Activated CD4-positive, alpha-beta memory T cell treated with anti-CD3 and anti-CD28 coated beads for 36 hours (primary cell): ENCODE data around the gene S100A16. TPM values are rescaled to one million over a fixed set of nuclear protein-coding genes. Genes with fewer than 3 reads are reported as not detected.
A peak's percentile ranks its signal among the peaks of the same experiment; 100 is the strongest.
"Not testable (repeated sequence)": the region's sequence is repeated elsewhere in the genome, so short reads cannot be mapped to it uniquely, and the experiment has no call there.

ENCODE experiments used
- CTCF ChIA-PET: fragments of 350-600 bp; sonication (Branson Sonifier 250); formaldehyde crosslinking; loops from one replicate; lab custom pipeline; 2021; ENCODE audit warnings: antibody characterized with exemption, inconsistent platforms; lab: Charles Lee
- POLR2A ChIA-PET: fragments of 350-600 bp; sonication (Branson Sonifier 250); formaldehyde crosslinking; loops from one replicate; lab custom pipeline; 2021; ENCODE audit warnings: antibody characterized with exemption; lab: Charles Lee
- DNase-seq: peaks from one replicate; pipeline ENCODE4 v3.0.0-alpha.2; 2020
- H3K27ac Mint-ChIP-seq: one replicate; pipeline ENCODE4 v1.8.0; 2021; ENCODE audit warnings: mixed read lengths
- H3K27me3 Mint-ChIP-seq: one replicate; pipeline ENCODE4 v1.8.0; 2021; ENCODE audit warnings: mixed read lengths
- H3K36me3 Mint-ChIP-seq: one replicate; pipeline ENCODE4 v1.8.0; 2021; ENCODE audit warnings: mixed read lengths
- H3K4me1 Mint-ChIP-seq: one replicate; pipeline ENCODE4 v1.8.0; 2021; ENCODE audit warnings: low read depth, mixed read lengths
- H3K4me3 Mint-ChIP-seq: one replicate; pipeline ENCODE4 v1.8.0; 2021; ENCODE audit warnings: mild to moderate bottlenecking, mixed read lengths
- H3K9me3 Mint-ChIP-seq: one replicate; pipeline ENCODE4 v1.8.0; 2021; ENCODE audit warnings: mixed read lengths
- intact Hi-C: fragments of 100-400 bp; cut with micrococcal nuclease; formaldehyde crosslinking; loops from one replicate; pipeline ENCODE4 v1.15.1; 2023
- total RNA-seq, 2 experiments: library from RNA; stranded (reverse); gene quantifications; one replicate each; pipeline ENCODE4 v1.2.3, GENCODE V29; 2021

The S100A16 gene
- total RNA-seq, 2 experiments from 2014 or later, result not detected

DNA sequence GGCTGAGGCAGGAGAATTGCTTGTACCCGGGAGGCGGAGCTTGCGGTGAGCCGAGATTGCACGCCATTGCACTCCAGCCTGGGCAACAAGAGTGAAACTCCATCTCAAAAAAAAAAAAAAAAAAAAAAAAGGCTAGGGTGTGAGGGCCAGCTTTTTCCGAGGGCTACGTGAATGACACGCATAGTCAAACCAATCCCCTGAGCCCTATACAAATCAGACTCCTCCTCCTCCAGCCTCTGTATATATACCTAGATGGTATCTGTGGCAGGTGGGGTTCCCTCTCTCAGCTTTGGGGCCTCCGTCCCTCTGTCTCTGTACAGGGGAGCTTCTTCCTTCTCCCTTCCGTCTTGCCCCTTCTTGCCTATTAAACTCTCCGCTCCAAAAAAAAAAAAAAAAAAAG lies 6.7 kb downstream of the S100A16 start:
- Mint-ChIP-seq H3K9me3 (no peaks in the 10 kb centered on the region), H3K4me1 (no peaks in the 10 kb centered on the region), H3K27me3 (no peaks in the 10 kb centered on the region), H3K36me3 (no peaks in the 10 kb centered on the region), H3K4me3 (no peak overlapping the region), H3K27ac (no peak overlapping the region)
- no peak for DNase-seq
- CTCF ChIA-PET, result no interaction called here
- POLR2A ChIA-PET, result no interaction called here
- intact Hi-C loops, result no loop called here

DNA sequence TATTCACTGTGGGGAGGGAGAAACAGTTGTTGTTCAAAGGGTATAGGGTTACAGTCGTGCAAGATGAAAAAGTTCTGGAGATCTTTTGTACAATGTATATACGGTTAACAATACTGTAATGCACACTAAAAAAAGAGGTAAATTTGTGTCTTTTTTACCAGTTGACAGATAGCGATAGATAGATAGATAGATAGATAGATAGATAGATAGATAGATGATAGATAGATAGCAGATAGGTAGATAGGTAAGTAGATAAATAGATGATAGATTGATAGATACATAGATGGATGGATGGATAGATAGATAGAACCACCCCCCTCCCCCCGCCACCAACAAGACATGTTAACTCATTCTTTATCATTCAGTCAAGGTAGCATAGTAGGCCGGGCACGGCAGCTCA lies 10.2 kb downstream of the S100A16 start:
- Mint-ChIP-seq H3K27me3 (no peaks in the 10 kb centered on the region), H3K4me1 (peaks cover 9% of the 10 kb centered on the region), H3K27ac (no peak overlapping the region), H3K36me3 (no peaks in the 10 kb centered on the region), H3K9me3 (no peaks in the 10 kb centered on the region), H3K4me3 (no peak overlapping the region)
- CTCF ChIA-PET, result interaction anchor here (0.8 to 1.3 kb wide), 2 partner anchors 30 to 70 kb away, joined by 3 read pairs; no protein-coding TSS in a partner anchor
- no peak for DNase-seq
- POLR2A ChIA-PET, result no interaction called here
- intact Hi-C loops, result no loop called here

DNA sequence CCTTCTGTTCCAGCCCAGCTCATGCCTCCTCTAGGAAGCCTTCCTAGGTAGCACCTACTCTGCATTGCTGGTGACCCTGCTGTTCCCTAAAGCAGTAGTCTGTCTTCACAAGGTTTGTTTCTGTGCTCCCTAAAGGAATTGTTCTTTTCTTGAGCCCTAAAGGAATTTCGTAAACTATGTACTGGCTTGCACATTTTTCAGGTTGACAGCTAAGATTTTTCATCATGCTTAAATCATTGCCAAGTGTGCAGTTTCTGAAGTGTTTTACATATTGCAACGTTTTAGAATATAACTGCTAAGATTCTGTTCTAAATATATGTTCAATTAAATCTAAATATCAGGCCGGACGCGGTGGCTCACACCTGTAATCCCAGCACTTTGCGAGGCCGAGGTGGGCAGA lies 13.1 kb downstream of the S100A16 start:
- Mint-ChIP-seq H3K4me1 (peaks cover 17% of the 10 kb centered on the region), H3K27me3 (no peaks in the 10 kb centered on the region), H3K36me3 (no peaks in the 10 kb centered on the region), H3K27ac (no peak overlapping the region), H3K9me3 (no peaks in the 10 kb centered on the region), H3K4me3 (no peak overlapping the region)
- intact Hi-C loops, result no loop called here
- ChIA-PET POLR2A (no interaction called here), CTCF (interaction anchor here (0.7 to 1.6 kb wide), 2 partner anchors 23 to 67 kb away, joined by 3 to 5 read pairs; no protein-coding TSS in a partner anchor)
- no peak for DNase-seq

DNA sequence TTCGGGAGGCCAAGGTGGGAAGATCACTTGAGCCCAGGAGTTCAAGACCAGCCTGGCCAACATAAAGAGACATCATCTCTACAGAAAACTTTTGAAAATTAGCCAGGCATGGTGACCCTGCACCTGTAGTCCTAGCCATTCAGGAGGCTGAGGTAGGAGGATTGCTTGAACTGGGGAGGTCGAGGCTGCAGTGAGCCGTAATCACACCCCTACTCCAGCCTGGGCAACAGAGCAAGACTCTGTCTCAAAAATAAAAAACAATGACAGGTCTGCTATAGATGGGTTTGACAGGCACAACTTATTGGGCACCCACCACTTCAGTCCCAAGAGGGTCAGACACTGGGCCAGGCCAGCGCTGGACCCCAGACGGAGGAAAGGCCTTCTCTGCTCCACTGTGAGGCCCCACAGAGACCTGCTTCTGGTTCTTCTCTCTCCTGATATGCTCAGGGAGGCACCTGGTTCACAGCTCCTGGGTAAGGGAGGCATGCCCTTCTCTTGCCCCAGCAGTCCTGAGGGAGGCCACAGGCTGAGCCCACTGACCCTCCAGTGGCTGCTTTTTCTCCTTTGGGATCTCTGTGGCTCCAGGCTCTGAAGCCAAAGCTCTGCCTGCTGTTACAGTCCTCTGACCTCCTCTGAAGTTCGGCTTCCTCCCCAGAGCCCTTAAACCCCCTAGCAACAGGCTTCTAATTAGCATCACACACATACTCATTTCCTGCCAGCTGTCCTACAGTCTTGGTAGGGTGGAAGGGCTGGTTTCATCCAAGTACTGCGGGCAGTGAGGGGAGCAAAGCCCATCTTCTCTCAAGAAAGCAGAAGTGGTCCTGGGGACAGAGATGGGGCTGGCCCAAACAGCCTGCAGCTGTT lies 14.4 kb downstream of the S100A16 start:
- POLR2A ChIA-PET, result no interaction called here
- Mint-ChIP-seq H3K4me3 (no peak overlapping the region), H3K27ac (no peak overlapping the region), H3K27me3 (no peaks in the 10 kb centered on the region), H3K9me3 (no peaks in the 10 kb centered on the region), H3K4me1 (peaks cover 17% of the 10 kb centered on the region), H3K36me3 (no peaks in the 10 kb centered on the region)
- intact Hi-C loops, result no loop called here
- peak; percentile 26 for DNase-seq
- CTCF ChIA-PET, result interaction anchor here (0.6 to 1.7 kb wide), 3 partner anchors 66 to 397 kb away, joined by 3 to 5 read pairs (median 4); no protein-coding TSS in a partner anchor

DNA sequence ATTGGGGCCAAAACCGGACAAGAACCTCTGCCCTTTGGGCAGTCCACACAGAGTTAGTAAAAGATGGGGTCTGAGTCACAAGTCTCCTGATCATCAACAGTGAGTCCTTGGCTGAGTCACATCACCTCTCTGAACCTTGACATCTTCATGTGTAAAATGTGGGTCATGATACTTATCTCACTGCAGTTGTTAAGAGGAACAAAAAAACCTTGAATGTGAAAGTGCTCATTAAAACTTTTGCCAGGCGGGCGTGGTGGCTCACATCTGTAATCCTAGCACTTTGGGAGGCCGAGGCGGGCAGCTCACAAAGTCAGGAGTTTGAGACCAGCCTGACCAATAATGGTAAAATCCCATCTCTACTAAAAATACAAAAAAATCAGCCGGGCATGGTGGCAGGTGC lies 15.7 kb downstream of the S100A16 start:
- Mint-ChIP-seq H3K4me3 (no peak overlapping the region), H3K36me3 (no peaks in the 10 kb centered on the region), H3K4me1 (peaks cover 17% of the 10 kb centered on the region), H3K27ac (peak overlapping the region; percentile 69), H3K27me3 (no peaks in the 10 kb centered on the region), H3K9me3 (no peaks in the 10 kb centered on the region)
- DNase-seq, result peak; percentile 51
- CTCF ChIA-PET, result interaction anchor here (1.2 kb wide), 1 partner anchor 87 kb away, joined by 5 read pairs; no protein-coding TSS in a partner anchor
- intact Hi-C loops, result loop anchor here (1.0 kb wide), 1 partner anchor 25 kb away; no protein-coding TSS in a partner anchor
- POLR2A ChIA-PET, result no interaction called here

DNA sequence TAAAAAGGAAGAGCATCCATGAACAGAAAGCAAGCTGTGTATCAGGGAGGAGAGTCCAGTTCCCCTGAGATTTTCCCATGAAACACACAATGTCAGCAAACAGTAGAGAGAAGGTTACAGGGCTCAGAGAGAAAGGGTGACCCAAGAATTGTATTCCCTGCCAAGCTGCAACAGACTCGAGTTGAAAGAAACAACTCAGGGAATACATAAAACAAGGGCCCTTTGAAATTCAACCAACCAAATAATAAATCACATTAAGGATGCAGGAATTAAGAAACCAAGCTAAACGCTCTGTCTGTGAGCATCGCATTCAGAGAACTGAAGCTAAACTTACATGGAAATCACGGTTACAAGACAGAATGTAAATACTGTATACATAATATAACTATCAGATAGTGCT lies 20.2 kb downstream of the S100A16 start:
- ChIA-PET POLR2A (no interaction called here), CTCF (interaction anchor here (1.5 to 1.7 kb wide), 3 partner anchors 20 to 82 kb away, joined by 3 to 4 read pairs (median 4); no protein-coding TSS in a partner anchor)
- intact Hi-C loops, result no loop called here
- Mint-ChIP-seq H3K4me3 (no peak overlapping the region), H3K27me3 (no peaks in the 10 kb centered on the region), H3K9me3 (no peaks in the 10 kb centered on the region), H3K36me3 (no peaks in the 10 kb centered on the region), H3K27ac (no peak overlapping the region), H3K4me1 (peaks cover 9% of the 10 kb centered on the region)
- DNase-seq, result no peak

DNA sequence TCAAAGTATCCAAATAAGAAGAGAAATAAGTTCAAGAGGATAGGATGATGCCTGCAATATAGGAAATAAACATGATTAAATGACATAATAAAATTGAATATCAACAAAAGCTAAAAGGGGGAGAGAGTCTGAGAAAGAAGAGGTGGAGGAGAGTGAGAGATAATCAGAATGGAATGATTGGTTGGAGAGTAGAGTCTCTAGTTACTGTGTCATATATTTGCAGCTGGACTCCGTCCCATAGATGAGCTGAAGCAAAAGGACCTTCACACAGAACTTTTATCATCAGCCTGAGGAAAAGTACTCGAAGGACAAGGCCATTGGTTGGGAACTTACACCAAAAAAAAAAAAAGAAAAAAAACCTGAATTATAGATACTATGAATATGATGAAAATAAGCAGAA lies 24.5 kb downstream of the S100A16 start:
- no peak for DNase-seq
- Mint-ChIP-seq H3K9me3 (no peaks in the 10 kb centered on the region), H3K27ac (no peak overlapping the region), H3K36me3 (no peaks in the 10 kb centered on the region), H3K27me3 (peaks cover 5% of the 10 kb centered on the region), H3K4me1 (no peaks in the 10 kb centered on the region), H3K4me3 (no peak overlapping the region)
- intact Hi-C loops, result no loop called here
- CTCF ChIA-PET, result no interaction called here
- POLR2A ChIA-PET, result interaction anchor here (0.6 kb wide), 1 partner anchor 35 kb away, joined by 4 read pairs; no protein-coding TSS in a partner anchor

DNA sequence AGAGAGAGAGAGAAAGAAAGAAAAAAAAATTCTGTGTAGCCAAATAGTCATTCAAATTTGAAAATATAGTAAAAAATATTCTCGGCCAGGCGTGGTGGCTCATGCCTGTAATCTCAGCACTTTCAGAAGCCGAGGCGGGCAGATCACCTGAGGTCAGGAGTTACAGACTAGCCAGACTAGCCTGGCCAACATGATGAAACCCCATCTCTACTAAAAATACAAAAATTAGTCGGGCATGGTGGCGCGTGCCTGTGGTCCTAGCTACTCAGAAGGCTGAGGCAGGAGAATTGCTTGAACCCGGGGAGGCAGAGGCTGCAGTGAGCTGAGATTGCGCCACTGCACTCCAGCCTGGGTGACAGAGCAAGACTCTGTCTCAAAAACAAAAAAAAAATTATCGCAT lies 24.9 kb downstream of the S100A16 start:
- intact Hi-C loops, POLR2A ChIA-PET, CTCF ChIA-PET: not testable (repeated sequence)

DNA sequence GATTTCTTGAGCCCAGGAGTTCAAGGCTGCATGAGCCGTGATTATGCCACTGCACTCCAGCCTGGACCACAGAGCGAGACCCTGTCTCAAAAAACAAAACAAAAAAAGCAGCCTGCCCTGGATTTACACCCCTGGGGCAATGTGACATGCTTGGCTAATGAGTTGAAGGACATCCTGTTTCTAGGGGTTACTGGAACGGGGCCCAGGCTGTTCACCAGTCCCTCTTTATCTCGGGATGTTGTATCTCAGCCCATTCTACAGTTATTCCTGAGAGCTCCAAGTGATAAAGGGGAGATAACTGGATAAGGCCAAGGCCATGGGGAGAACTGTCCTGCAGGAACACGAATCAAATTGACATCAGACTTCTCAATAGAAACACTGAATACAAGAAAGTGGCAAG lies 25.6 kb downstream of the S100A16 start:
- no peaks in the 10 kb centered on the region for H3K4me1 Mint-ChIP-seq
- no peaks in the 10 kb centered on the region for H3K36me3 Mint-ChIP-seq
- no peak overlapping the region for H3K27ac Mint-ChIP-seq
- intact Hi-C loops, result no loop called here
- DNase-seq, result no peak
- CTCF ChIA-PET, result no interaction called here
- no peak overlapping the region for H3K4me3 Mint-ChIP-seq
- H3K9me3 Mint-ChIP-seq, result no peaks in the 10 kb centered on the region
- H3K27me3 Mint-ChIP-seq, result peaks cover 5% of the 10 kb centered on the region
- POLR2A ChIA-PET, result no interaction called here

More for the DNA sequence above, 24.9 kb downstream of the S100A16 start:
- not testable (repeated sequence) for H3K4me3 Mint-ChIP-seq, H3K36me3 Mint-ChIP-seq, H3K27ac Mint-ChIP-seq, H3K27me3 Mint-ChIP-seq, DNase-seq, H3K9me3 Mint-ChIP-seq, H3K4me1 Mint-ChIP-seq

DNA sequence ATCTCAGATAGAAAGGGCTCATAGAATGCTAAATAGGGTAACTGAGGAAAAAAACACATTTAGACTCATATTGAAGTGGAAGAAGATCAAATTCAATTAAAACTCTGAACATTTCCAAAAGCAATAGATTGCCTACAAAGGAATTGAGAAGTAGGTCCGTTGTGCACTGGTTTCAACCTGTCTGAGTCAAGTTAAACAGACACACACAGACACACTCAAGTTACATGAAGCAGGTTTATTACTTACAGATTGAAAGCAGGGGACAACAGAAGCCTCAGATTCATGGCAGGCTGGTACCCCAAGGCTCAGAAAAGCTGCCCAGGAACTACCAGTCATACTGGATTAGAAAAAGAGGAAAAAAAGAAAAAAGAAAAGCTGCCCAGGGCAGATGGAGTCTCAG lies 26.6 kb downstream of the S100A16 start:
- Mint-ChIP-seq H3K4me1 (no peaks in the 10 kb centered on the region), H3K4me3 (no peak overlapping the region), H3K36me3 (no peaks in the 10 kb centered on the region), H3K9me3 (no peaks in the 10 kb centered on the region), H3K27ac (no peak overlapping the region), H3K27me3 (peaks cover 5% of the 10 kb centered on the region)
- no peak for DNase-seq
- ChIA-PET POLR2A (no interaction called here), CTCF (no interaction called here)
- intact Hi-C loops, result no loop called here

DNA sequence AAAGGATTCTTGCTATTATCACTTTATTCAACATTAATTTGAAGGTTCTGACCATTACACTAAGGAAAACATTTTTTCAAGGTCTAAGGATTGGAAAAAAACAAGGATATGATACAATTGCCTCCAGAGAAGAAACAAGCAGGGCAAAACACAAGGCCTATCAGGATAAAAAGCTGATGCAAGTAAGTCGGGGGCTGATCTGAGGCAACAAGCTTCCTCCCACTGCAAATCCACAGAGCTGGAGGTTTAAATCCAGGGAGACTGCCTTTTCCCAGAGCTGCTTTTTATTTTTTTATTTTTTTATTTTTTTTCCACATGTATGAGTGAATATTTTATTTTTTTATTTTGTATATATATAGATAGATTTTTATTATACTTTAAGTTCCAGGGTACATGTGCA lies 27.9 kb downstream of the S100A16 start:
- POLR2A ChIA-PET, result no interaction called here
- Mint-ChIP-seq H3K9me3 (no peaks in the 10 kb centered on the region), H3K4me1 (no peaks in the 10 kb centered on the region), H3K36me3 (no peaks in the 10 kb centered on the region), H3K27ac (no peak overlapping the region), H3K27me3 (peaks cover 5% of the 10 kb centered on the region), H3K4me3 (no peak overlapping the region)
- CTCF ChIA-PET, result interaction anchor here (0.7 to 1.0 kb wide), 2 partner anchors 51 to 119 kb away, joined by 3 read pairs; no protein-coding TSS in a partner anchor
- DNase-seq, result no peak
- intact Hi-C loops, result no loop called here

DNA sequence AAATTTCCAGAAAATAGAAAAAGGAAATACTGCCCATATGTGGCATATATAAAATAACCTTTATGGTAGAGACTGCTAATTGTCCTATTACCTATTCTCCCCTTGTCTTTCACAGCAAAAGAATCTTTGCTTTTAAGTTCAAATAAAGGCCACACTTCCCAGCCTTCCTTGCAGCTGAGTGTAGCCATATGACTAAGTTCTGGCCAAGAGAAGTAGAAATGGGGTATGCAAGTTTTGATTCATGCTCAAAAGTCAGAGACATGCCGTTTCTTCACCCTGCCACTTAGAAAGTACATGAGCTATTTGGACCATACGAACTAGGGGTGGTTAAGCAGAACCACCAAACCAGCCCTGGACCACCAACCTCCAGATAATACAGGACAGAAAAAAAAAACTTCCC lies 29.0 kb downstream of the S100A16 start:
- no peaks in the 10 kb centered on the region for H3K9me3 Mint-ChIP-seq
- POLR2A ChIA-PET, result no interaction called here
- H3K36me3 Mint-ChIP-seq, result no peaks in the 10 kb centered on the region
- DNase-seq, result no peak
- no peak overlapping the region for H3K4me3 Mint-ChIP-seq
- no peak overlapping the region for H3K27ac Mint-ChIP-seq
- CTCF ChIA-PET, result no interaction called here
- H3K4me1 Mint-ChIP-seq, result no peaks in the 10 kb centered on the region
- peaks cover 10% of the 10 kb centered on the region for H3K27me3 Mint-ChIP-seq
- intact Hi-C loops, result no loop called here
